ENCODE results near the gene OSBPL10. TPM values are rescaled to one million over a fixed set of nuclear protein-coding genes. Genes with fewer than 3 reads are reported as not detected.

Gene OSBPL10
- total RNA-seq, 1 donor from 2014 or later: 45.4 TPM

DNA sequence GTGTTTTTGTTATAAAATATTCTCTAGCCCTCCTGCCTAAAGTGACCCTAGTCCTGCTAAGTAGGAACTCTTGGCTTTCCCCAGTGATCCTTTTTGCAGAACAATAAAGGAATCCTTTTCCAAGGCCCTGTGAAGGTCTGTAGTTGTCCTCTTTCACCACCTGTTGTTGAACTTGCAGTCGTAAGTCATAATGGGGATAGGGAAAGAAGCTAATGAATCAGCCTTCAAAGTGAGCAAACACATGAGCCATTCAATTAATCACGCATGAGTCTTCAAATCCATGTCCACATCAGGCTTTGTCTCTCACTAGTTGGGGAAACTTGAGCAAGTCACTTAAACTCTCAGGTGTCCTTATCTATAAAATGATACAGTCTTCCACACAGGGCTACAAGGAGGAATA, 28.0 kb upstream of the OSBPL10 start:
- peaks cover 16% of the 10 kb centered on the region for H3K9me3 Mint-ChIP-seq (ENCODE audit: low read depth)
- DNase-seq (ENCODE audit: low spot score): no peak
- H3K4me1 Mint-ChIP-seq (ENCODE audit: low read depth): peaks cover 2% of the 10 kb centered on the region
- H3K27ac Mint-ChIP-seq (ENCODE audit: unreplicated experiment): no peak overlapping the region
- H3K36me3 Mint-ChIP-seq (ENCODE audit: low read depth): peaks cover 5% of the 10 kb centered on the region
- TF ChIP-seq, protein P1, sequence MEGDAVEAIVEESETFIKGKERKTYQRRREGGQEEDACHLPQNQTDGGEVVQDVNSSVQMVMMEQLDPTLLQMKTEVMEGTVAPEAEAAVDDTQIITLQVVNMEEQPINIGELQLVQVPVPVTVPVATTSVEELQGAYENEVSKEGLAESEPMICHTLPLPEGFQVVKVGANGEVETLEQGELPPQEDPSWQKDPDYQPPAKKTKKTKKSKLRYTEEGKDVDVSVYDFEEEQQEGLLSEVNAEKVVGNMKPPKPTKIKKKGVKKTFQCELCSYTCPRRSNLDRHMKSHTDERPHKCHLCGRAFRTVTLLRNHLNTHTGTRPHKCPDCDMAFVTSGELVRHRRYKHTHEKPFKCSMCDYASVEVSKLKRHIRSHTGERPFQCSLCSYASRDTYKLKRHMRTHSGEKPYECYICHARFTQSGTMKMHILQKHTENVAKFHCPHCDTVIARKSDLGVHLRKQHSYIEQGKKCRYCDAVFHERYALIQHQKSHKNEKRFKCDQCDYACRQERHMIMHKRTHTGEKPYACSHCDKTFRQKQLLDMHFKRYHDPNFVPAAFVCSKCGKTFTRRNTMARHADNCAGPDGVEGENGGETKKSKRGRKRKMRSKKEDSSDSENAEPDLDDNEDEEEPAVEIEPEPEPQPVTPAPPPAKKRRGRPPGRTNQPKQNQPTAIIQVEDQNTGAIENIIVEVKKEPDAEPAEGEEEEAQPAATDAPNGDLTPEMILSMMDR (IDR thresholded peaks at IDR 0.05): no peak
- no peak overlapping the region for H3K4me3 Mint-ChIP-seq (ENCODE audit: unreplicated experiment)
- H3K27me3 Mint-ChIP-seq (ENCODE audit: low read depth): no peaks in the 10 kb centered on the region

DNA sequence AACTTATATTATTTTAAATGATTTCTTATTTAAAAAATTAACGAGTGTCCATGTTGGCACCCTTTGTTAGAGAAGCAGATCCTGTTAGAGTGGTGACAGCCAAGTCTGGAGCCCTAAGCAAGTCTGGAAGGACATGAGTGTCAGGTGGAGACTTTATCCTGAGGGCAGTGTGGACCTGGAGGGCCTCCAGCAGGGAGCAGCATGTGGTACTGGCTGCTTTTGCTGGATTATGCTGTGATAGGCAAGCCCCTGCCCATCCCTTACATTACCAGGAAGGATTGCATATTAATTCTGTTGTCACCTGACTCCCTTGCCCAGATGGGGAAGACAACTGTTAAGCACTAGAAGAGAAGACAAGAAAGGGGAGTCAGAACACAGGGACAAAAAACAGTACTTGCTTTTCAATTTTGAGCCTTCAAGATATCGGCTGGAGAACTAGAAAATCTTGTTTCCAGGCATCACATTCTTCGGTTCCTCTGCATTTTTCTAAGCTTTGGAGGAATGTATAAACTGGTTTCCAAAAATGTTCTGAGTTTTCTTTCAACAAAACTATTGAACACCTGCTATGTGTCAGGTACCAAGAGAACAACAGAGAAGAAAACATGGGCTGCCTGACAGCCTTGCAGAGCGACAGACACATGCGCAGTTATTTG, 23.2 kb upstream of the OSBPL10 start:
- Mint-ChIP-seq H3K27ac (ENCODE audit: unreplicated experiment) (no peak overlapping the region), H3K9me3 (ENCODE audit: low read depth) (no peaks in the 10 kb centered on the region)
- TF ChIP-seq, protein P1 (IDR thresholded peaks at IDR 0.05): peak; percentile 38

DNA sequence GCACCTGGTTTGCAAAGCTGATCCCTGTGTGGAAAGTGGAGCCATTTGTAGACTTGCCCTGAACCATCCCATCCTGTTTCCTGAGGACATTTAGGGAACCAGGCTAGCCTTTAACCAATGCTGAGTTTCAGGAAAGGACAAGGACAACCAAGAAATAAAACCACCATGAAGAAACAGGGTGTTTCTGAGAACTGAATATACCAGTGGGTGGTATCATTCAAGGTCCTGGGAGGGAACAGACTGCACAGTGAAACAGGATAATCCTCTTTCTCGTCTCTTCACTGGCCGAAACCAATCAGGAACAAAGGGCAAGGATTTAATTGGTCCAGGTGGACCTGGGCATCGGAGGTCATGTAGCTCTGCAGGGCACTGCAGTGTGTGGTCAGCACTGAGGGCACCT, 22.3 kb upstream of the OSBPL10 start:
- TF ChIP-seq, protein P1 (IDR thresholded peaks at IDR 0.05): no peak
- Mint-ChIP-seq H3K27ac (ENCODE audit: unreplicated experiment) (no peak overlapping the region), H3K9me3 (ENCODE audit: low read depth) (no peaks in the 10 kb centered on the region), H3K36me3 (ENCODE audit: low read depth) (no peaks in the 10 kb centered on the region), H3K4me1 (ENCODE audit: low read depth) (peaks cover 19% of the 10 kb centered on the region), H3K27me3 (ENCODE audit: low read depth) (no peaks in the 10 kb centered on the region), H3K4me3 (ENCODE audit: unreplicated experiment) (no peak overlapping the region)
- no peak for DNase-seq (ENCODE audit: low spot score)

More for the DNA sequence above, 23.2 kb upstream of the OSBPL10 start:
- no peak overlapping the region for H3K4me3 Mint-ChIP-seq (ENCODE audit: unreplicated experiment)
- no peaks in the 10 kb centered on the region for H3K36me3 Mint-ChIP-seq (ENCODE audit: low read depth)
- peaks cover 19% of the 10 kb centered on the region for H3K4me1 Mint-ChIP-seq (ENCODE audit: low read depth)
- H3K27me3 Mint-ChIP-seq (ENCODE audit: low read depth): no peaks in the 10 kb centered on the region
- DNase-seq (ENCODE audit: low spot score): no peak

DNA sequence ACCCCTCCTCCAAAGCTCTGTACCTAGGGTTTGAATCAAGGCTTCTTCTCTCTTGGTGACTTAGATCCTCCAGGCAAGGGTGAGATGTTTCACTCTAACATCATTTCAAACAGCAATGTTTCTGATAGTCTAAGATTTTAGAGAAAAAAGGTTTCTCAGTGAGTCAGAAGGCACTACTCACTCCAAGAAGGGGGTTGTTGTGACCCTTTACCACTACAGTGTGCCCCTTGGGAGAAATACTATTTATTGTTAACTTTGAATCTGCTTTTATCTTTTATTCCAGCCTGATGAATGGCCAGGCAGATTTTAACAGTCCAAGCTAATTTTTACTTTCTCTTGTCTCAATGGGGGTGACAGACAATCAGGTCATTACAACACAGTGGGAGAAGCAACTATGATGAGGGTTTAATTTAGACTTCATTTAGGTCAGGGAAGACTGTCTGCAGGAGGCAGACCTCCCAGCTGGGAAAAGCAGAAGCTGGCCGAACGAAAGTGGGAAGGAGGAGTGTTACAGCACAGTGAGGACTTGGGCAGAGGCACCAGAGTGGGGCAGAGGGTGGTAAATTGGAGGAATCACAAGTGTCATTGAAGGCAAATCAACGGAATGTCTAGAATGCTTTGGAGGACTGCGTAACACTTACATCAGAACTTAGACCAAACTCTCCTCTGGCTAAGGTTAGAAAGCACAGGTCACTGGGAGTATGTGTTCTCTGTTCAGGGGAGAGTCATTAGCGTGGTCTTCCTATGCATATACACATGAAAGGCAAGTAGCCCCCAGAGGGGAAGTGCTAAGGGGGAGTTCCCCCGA, 21.7 kb upstream of the OSBPL10 start:
- H3K9me3 Mint-ChIP-seq (ENCODE audit: low read depth): no peaks in the 10 kb centered on the region
- DNase-seq (ENCODE audit: low spot score): no peak
- H3K4me1 Mint-ChIP-seq (ENCODE audit: low read depth): peaks cover 19% of the 10 kb centered on the region
- H3K36me3 Mint-ChIP-seq (ENCODE audit: low read depth): no peaks in the 10 kb centered on the region
- H3K27me3 Mint-ChIP-seq (ENCODE audit: low read depth): no peaks in the 10 kb centered on the region
- peak overlapping the region; percentile 58 for H3K27ac Mint-ChIP-seq (ENCODE audit: unreplicated experiment)
- TF ChIP-seq, protein P1 (IDR thresholded peaks at IDR 0.05): no peak
- peak overlapping the region; percentile 26 for H3K4me3 Mint-ChIP-seq (ENCODE audit: unreplicated experiment)

DNA sequence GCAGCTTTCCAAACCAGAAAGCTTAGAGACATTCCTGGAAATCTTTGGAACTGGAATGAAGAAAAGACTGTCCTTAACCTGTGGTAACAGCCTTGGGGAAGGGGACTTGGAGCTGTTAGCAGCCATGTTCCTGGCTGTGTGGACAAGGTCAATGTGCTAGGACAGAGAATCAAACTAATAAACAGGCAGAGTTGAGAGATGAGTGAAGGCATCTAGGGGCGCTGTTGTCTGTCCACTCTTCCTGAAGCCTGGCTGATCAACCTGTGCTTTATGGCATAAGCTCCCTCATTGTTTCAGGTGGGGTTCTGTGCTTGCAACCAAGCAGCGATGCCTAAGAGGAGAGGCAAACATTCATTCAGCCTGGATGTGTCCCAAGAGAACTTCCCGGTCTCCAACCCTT, 19.8 kb upstream of the OSBPL10 start:
- TF ChIP-seq, protein P1 (IDR thresholded peaks at IDR 0.05): no peak
- Mint-ChIP-seq H3K27ac (ENCODE audit: unreplicated experiment) (no peak overlapping the region), H3K4me3 (ENCODE audit: unreplicated experiment) (no peak overlapping the region), H3K36me3 (ENCODE audit: low read depth) (no peaks in the 10 kb centered on the region), H3K9me3 (ENCODE audit: low read depth) (no peaks in the 10 kb centered on the region), H3K4me1 (ENCODE audit: low read depth) (peaks cover 19% of the 10 kb centered on the region), H3K27me3 (ENCODE audit: low read depth) (no peaks in the 10 kb centered on the region)
- no peak for DNase-seq (ENCODE audit: low spot score)
